Hepatocyte (in vitro differentiated cells): ENCODE data around the gene RACK1. TPM values are rescaled to one million over a fixed set of nuclear protein-coding genes. Genes with fewer than 3 reads are reported as not detected.
A peak's percentile ranks its signal among the peaks of the same experiment; 100 is the strongest.

Source experiments
- DNase-seq: peaks from one replicate; pipeline ENCODE4 v3.0.0-alpha.2; 2016; ENCODE audit warnings: low spot score
- H2AFZ ChIP-seq: fragments of 200-600 bp; sonication (generic); 2 replicates; pipeline ENCODE4 v1.6.0; 2016; ENCODE audit warnings: antibody characterized with exemption, mild to moderate bottlenecking
- H3K27ac ChIP-seq: fragments of 200-600 bp; sonication (generic); 2 replicates; pipeline ENCODE4 v1.5.1; 2016; ENCODE audit warnings: mild to moderate bottlenecking
- H3K27me3 ChIP-seq: fragments of 200-600 bp; sonication (generic); 2 replicates; pipeline ENCODE4 v1.6.1; 2016
- H3K36me3 ChIP-seq: fragments of 200-600 bp; sonication (generic); replicated peaks from 2 replicates; pipeline ENCODE4 v1.5.1; 2016; ENCODE audit warnings: low read depth; ENCODE audit not compliant: insufficient read depth
- H3K4me1 ChIP-seq: fragments of 200-600 bp; sonication (generic); 2 replicates; pipeline ENCODE4 v1.5.1; 2016; ENCODE audit warnings: mild to moderate bottlenecking, moderate library complexity; ENCODE audit not compliant: insufficient read depth
- H3K4me2 ChIP-seq: fragments of 200-600 bp; sonication (generic); 2 replicates; pipeline ENCODE4 v1.6.0; 2016
- H3K4me3 ChIP-seq: fragments of 200-600 bp; sonication (generic); 2 replicates; pipeline ENCODE4 v1.5.1; 2016; ENCODE audit warnings: mild to moderate bottlenecking
- H3K79me2 ChIP-seq: fragments of 200-600 bp; sonication (generic); 2 replicates; pipeline ENCODE4 v1.6.0; 2017; ENCODE audit warnings: mild to moderate bottlenecking
- H3K9me2 ChIP-seq: fragments of 200-600 bp; sonication (generic); replicated peaks from 2 replicates; pipeline ENCODE4 v1.6.0; 2017; ENCODE audit warnings: mild to moderate bottlenecking; ENCODE audit not compliant: insufficient read depth
- H3K9me3 ChIP-seq: fragments of 200-600 bp; sonication (generic); 2 replicates; pipeline ENCODE4 v1.5.1; 2016; ENCODE audit warnings: low read depth, mild to moderate bottlenecking
- H4K20me1 ChIP-seq: fragments of 200-600 bp; sonication (generic); 2 replicates; pipeline ENCODE4 v1.6.0; 2016; ENCODE audit warnings: mild to moderate bottlenecking; ENCODE audit not compliant: insufficient read depth, poor library complexity, severe bottlenecking
- EZH2 ChIP-seq: fragments of 200-600 bp; sonication (generic); IDR thresholded peaks from 2 replicates; pipeline ENCODE4 v1.6.1; 2016; ENCODE audit warnings: antibody characterized with exemption, mild to moderate bottlenecking, borderline replicate concordance
- EZH2phosphoT487 ChIP-seq: fragments of 200-600 bp; sonication (generic); IDR thresholded peaks from one replicate; pipeline ENCODE4 v1.6.1; 2018; ENCODE audit warnings: antibody characterized with exemption, mild to moderate bottlenecking, low read depth, moderate library complexity; ENCODE audit not compliant: unreplicated experiment, severe bottlenecking
- WGBS: methylation state at CpG from one replicate; pipeline ENCODE4 v1.1.6; 2016; ENCODE audit warnings: low lambda C conversion rate; ENCODE audit errors: missing lambda C conversion rate; 5-methylcytosine and 5-hydroxymethylcytosine counted together
- polyA plus RNA-seq: library from polyadenylated mRNA; unstranded; fragments of >200 nt; fragmentation: Nextera tagmentation; extraction: Ambion mirVana; gene quantifications from 2 replicates; pipeline ENCODE4 v1.2.1, GENCODE V29; 2016
- total RNA-seq: library from RNA; depleted of rRNA; stranded (reverse); fragments of >200 nt; gene quantifications from 2 replicates; pipeline ENCODE4 v1.2.3, GENCODE V29; 2014
- TF ChIP-seq, protein P1 (sequence below): fragments of 200-600 bp; sonication (generic); IDR thresholded peaks from 2 replicates; pipeline ENCODE4 v1.5.1; 2016; ENCODE audit warnings: antibody characterized with exemption, mild to moderate bottlenecking; ENCODE audit not compliant: poor library complexity

Gene RACK1
- total and polyA plus RNA-seq, 2 experiments from 2014 or later = 680 to 2,199 TPM

GRCh38 chr5:181241393-181241975 is 2.2 kb downstream of the RACK1 start:
- peaks cover 71% of the 10 kb centered on the region for H3K79me2 ChIP-seq
- no peak overlapping the region for H3K4me3 ChIP-seq
- H3K9me3 ChIP-seq = no peaks in the 10 kb centered on the region
- WGBS = 52% methylated on average over 5 of the region's 6 CpGs
- peaks cover 27% of the 10 kb centered on the region for H3K4me1 ChIP-seq
- H3K27me3 ChIP-seq = no peaks in the 10 kb centered on the region
- TF ChIP-seq EZH2phosphoT487 = no peak
- TF ChIP-seq, protein P1, sequence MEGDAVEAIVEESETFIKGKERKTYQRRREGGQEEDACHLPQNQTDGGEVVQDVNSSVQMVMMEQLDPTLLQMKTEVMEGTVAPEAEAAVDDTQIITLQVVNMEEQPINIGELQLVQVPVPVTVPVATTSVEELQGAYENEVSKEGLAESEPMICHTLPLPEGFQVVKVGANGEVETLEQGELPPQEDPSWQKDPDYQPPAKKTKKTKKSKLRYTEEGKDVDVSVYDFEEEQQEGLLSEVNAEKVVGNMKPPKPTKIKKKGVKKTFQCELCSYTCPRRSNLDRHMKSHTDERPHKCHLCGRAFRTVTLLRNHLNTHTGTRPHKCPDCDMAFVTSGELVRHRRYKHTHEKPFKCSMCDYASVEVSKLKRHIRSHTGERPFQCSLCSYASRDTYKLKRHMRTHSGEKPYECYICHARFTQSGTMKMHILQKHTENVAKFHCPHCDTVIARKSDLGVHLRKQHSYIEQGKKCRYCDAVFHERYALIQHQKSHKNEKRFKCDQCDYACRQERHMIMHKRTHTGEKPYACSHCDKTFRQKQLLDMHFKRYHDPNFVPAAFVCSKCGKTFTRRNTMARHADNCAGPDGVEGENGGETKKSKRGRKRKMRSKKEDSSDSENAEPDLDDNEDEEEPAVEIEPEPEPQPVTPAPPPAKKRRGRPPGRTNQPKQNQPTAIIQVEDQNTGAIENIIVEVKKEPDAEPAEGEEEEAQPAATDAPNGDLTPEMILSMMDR = no peak
- TF ChIP-seq EZH2 = no peak
- peaks cover 66% of the 10 kb centered on the region for H4K20me1 ChIP-seq
- peaks cover 13% of the 10 kb centered on the region for H3K36me3 ChIP-seq
- peak overlapping the region; percentile 90 for H3K4me2 ChIP-seq
- DNase-seq = peak; percentile 65
- no peaks in the 10 kb centered on the region for H3K9me2 ChIP-seq
- peak overlapping the region; percentile 93 for H3K27ac ChIP-seq
- no peak overlapping the region for H2AFZ ChIP-seq

GRCh38 chr5:181239062-181239663 is 4.5 kb downstream of the RACK1 start:
- H3K36me3 ChIP-seq = peaks cover 13% of the 10 kb centered on the region
- H3K27ac ChIP-seq = no peak overlapping the region
- H3K4me1 ChIP-seq = peaks cover 12% of the 10 kb centered on the region
- no peaks in the 10 kb centered on the region for H3K9me3 ChIP-seq
- TF ChIP-seq EZH2 (no peak), EZH2phosphoT487 (no peak)
- TF ChIP-seq, protein P1 = no peak
- H2AFZ ChIP-seq = no peak overlapping the region
- peaks cover 58% of the 10 kb centered on the region for H3K79me2 ChIP-seq
- no peaks in the 10 kb centered on the region for H3K9me2 ChIP-seq
- no peaks in the 10 kb centered on the region for H3K27me3 ChIP-seq
- WGBS = 94% methylated on average over 9 of the region's 9 CpGs
- no peak overlapping the region for H3K4me3 ChIP-seq
- H3K4me2 ChIP-seq = no peak overlapping the region
- peaks cover 66% of the 10 kb centered on the region for H4K20me1 ChIP-seq
- DNase-seq = no peak

DNA sequence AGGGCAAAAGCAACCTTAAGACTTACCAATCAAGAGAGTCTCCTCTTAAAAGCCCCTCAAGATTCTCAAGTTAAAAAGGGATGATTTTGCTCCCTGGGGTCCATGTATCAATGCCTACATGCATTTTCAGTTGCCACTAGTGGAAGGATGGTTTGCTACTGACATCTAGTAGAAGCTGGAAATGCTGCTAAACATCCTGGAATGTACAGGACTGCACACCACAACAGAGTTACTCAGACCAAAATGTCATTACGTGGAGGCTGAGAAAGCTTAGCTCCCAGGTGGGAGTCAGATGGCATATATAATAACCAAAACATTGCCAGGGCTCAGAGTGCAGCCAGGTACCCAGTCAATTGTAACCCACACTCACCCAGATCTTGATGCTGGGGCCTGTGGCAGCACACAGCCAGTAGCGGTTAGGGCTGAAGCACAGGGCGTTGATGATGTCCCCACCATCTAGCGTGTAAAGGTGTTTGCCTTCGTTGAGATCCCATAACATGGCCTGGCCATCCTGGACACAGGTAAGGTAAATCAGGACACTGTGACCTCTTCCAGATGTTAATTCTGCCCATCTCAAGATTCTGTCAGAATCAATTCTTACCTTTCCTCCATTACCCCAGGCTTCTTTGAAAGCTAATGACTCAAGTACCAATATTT is 5.8 kb downstream of the RACK1 start:
- Histone ChIP-seq H3K4me1 (peaks cover 12% of the 10 kb centered on the region), H3K4me2 (no peak overlapping the region), H4K20me1 (peaks cover 61% of the 10 kb centered on the region), H3K9me2 (no peaks in the 10 kb centered on the region), H3K36me3 (peaks cover 13% of the 10 kb centered on the region), H3K27ac (no peak overlapping the region), H3K4me3 (no peak overlapping the region), H3K27me3 (no peaks in the 10 kb centered on the region), H3K79me2 (peaks cover 49% of the 10 kb centered on the region), H3K9me3 (no peaks in the 10 kb centered on the region), H2AFZ (no peak overlapping the region)
- no peak for TF ChIP-seq EZH2phosphoT487
- TF ChIP-seq EZH2 = no peak
- TF ChIP-seq, protein P1 = no peak
- DNase-seq = no peak
- 96% methylated on average over 5 of the region's 5 CpGs for WGBS
